Lower leg skin (tissue), 3 donors: ENCODE measurements around the gene MYO1E.

Experiments used
- CTCF ChIP-seq, 3 donors: fragments of 450-650 bp; IDR thresholded peaks; one replicate each; pipeline ENCODE4 v1.5.1; 2016; ENCODE audit warnings: antibody characterized with exemption in 3 of 3, mild to moderate bottlenecking in 3 of 3, moderate library complexity in 2 of 3
- POLR2A ChIP-seq, 2 donors: fragments of 450-650 bp; IDR thresholded peaks; one replicate each; pipeline ENCODE4 v1.6.1; 2016 to 2017; ENCODE audit warnings: antibody characterized with exemption in 2 of 2, mild to moderate bottlenecking in 1 of 2, moderate library complexity in 1 of 2

DNA sequence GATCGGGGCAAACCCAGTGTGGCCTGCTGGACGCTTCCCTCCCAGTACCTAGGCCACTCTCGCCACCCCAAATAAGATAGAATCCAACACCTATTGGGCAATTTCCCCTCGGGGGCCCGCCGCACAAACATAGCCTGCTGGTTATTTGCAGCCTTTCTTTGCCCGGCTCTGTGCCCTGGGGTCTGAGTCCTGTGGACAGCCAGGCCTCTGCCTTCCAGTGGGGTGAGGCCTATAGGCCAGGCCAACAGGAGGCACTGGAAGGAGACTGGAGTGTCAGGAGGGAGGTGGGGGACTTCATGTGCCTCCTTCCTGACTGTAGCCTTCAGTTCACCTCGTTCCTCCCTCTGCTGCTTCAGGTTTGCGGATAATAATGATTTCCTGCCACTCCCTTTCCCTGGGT, 213.5 kb downstream of the MYO1E start:
- TF ChIP-seq CTCF (IDR thresholded peaks at IDR 0.05) = no peak
- no peak for TF ChIP-seq POLR2A (IDR thresholded peaks at IDR 0.05)
